AML-193 (cell line): ENCODE data around the gene IFT22.
"Not testable (repeated sequence)": the region's sequence is repeated elsewhere in the genome, so short reads cannot be mapped to it uniquely, and the experiment has no call there.

Experiments used
- DNase-seq, 2 experiments: peaks; one replicate each; lab custom pipeline; 2025; lab: John Stamatoyannopoulos, UW

The IFT22 gene

DNA sequence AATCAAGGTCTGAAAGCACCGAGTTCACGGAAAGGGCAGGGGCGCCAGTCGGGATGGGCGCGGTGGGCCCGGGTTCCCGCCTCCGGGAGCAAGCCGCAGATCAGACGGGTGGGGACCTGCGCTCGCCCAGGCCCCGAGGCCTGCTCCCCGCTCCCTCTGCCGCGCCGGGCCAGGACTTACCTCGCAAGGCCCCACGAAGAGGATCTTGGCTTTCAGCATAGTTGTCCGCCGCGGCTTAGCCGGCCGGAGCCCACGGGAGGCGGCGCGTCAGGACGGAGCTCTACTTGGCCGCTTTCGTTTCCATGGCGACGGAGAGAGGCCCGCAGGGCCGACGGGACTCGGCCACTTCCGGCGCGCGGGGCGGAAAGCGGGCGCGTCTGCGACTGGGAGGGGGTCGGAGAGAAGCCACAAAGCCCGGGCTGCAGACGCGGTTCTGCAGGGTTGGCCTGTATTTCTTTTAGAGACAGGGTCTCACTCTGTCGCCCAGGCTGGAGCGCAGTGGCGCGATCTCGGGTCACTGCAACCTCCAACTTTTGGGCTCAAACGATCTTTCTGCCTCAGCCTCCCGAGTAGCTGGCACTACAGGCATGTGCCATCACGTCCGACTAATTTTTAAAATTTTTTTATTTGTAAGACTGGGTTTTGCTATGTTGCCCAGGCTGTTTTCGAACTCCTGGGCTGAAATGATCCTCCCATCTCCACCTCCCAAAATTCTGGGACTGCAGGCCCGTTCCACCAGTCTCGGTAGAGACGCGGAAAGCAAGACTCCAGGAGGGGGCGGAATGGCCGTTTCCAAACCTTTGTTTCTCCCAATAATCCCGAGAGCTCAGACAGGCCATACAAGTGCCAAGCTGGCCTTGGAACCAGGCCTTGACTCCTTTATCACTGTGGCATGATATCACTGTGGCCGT is at the start of gene IFT22:
Gene IFT22, minus strand, starts transcription at position 322 of the 911 bp plus-strand sequence. Its CDS starts 103 bp downstream, at position 219.
- peak; percentile 79 for DNase-seq

DNA sequence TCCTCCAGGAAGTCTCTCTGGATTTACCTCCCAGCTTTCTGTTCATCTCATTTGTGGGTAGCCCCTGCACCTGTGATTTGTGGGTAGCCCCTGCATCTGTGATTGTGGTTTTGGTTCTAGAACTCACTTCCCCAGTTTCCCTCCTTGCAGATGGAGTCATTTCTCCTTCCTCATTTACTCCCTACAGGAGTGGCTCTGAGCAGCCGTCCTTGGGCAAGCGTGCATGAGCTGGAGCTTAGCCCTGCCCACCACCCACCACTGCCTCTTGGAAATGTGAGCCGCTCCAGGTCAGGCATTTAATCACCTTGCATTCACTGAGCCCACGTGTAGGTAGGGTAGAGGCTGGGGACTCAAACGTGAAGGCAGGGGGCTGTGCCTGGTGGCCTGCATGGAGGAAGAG is 49.2 kb upstream of the IFT22 start:
- peak in 1 of 2 experiments; percentile 6 for DNase-seq

DNA sequence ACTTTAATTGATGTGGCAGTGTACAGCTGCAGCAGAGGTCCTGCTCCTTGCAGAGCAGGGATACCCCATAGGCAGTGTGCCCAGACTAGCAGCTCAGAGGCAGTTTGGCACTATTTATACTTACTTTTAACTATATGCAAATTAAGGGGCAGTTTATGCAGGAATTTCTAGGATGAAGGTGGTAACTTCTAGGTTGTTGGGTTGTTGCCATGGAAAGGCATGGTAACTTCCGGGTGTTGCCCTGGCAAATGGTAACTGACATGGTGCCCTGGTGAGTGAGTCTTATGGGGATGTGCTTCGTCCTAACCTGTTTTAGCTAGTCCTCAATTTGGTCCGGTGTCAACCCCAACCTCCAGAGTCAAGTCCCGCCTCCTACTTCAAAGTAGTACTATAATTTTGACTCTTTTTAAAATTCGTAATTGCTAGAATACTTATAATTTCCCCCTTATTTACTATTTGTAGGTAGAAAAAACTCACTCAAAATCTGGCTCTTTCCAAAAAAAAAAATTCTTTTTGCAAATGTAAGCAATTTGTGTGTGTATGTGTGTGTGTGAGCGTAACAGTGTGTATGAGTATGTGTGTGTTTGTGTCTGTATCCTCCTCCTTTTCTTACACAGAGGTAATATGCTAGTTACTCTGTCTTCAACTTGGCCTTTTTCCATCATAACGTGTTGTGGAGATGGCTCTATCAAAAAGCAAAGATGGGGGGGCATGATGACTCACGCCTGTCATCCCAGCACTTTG is 47.0 kb upstream of the IFT22 start:
- no peak for DNase-seq

DNA sequence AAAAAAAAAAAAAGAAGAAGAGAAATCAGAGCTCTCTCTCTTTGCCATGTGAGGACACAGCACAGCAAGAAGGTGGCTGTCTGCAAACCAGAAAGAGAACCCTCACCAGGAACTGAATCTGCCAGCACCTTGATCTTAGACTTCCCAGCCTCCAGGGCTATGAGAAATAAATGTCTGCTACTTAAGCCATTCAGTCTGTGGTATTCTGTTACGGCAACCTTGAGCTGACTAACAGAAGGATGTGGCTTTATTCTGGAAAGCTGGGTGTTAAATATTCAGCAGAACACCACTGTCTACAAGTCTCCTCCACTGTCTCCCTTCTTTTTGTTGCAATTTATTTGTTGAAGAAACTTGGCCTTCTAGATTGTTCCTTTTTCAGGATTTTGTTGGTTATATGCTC is 46.1 kb upstream of the IFT22 start:
- no peak for DNase-seq

DNA sequence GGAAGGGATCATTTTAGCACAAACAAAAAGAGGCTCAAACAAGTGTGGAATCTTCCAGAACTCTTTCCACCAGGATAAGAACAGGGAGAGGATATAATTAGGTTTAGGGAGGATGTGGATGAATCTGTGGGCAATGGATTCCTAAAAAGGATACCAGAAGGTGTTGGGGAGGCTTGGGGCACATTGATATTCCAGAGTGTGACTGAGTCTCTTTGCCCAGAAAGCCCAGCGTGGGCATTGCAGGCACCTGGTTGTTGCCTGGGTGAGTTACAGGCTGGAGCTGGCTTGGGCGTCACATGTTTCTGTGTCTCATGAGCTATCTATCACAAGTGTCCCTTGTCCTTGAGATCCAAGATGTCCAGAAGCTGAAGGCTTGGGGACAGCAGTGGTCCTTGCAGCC is 44.3 kb upstream of the IFT22 start:
- no peak for DNase-seq

DNA sequence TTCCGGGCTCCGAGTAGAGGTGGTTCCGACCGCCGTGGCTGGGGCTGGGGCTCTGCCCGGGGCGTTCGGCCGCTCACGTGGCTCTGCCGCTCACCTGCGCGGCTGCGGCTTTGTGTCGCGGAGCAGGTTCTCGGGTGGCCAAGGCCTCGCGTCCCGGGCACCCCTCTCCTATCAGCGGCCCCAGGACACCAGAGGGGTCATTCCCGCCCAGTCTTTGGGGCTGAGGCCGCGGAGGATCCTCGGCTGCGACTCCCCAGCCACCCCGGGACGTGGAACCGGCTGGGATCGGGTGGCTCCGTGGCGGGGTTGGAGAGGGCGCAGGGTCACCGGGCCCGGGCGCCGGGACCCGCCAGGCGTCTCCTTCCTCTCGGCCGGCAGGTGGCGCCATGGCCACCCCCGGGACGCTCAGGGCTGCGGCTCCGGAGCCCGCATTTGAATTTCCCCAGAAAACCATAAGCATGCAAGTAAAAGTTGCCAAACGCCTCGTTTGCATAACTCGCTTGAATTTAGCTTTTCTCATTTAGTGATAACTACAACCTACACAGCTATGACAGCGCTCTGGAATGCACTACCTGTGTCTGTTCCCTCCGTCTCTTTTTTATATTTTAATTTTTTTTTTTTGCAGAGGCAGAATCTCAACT is 42.2 kb upstream of the IFT22 start:
- peak; percentile 56 to 60 for DNase-seq

DNA sequence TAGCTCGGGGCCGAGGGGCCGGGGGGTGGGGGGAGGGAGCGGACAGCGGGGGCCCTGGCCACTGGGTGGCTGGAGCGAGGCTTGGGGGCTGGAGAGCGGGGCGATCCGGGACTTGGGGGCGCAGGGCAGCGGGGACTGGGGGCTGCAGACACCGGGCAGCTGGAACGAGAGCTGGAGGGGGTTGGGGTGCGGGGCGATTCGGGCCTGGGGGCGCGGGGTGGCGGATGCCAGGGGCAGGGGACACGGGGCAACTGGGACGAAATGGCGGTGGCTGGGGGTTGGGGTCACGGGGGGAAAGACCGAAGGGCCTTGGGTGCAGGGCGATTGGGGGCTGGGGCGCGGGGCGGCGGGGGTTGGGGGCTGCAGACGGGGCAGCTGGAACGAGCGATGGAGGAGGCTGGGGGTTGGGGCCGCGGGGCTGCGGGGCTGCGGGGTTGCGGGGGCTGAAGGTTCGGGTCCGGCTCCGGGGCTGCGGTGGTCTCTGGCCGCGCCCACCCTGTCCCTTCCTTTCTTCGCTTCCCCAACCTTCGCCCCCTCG is 41.7 kb upstream of the IFT22 start:
- no peak for DNase-seq

DNA sequence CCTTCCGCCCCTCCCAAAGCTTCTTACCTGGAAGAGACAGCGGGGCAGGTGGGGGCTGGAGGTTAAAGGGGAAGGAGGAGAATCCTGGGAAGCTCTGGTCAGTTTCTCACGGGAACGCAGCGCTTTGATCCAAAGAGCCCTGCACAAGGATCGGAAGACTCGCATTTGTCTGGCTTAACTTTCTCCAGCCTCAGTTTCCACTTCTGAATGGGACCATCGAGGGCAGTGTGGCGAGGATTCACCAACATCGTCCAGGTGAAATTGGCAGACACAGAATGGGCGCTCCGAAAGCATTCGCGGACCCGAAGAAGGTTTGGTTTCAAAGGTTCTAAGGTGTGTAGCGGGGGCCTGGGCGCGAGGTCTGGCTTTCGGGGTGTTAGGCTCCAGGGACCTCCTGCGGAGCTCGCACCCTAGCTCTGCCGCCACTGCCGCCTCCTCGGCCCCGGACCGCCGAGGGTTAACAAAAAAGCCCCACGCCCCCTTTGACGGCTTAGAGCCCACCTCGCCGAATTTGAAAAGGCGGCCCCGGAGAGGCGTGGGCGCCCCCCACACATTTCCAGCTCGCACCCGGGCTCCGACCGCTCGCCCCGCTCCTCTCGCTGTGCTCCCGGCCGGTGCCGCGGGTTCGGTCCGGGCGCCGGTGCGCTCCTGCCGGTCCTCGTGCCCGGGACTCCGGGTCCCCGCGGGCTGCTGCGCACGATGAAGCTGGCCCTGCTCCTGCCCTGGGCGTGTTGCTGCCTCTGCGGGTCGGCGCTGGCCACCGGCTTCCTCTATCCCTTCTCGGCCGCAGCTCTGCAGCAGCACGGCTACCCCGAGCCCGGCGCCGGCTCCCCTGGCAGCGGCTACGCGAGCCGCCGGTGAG is 41.0 kb upstream of the IFT22 start, which contains the start of gene COL26A1:
Gene COL26A1, plus strand, starts transcription at position 542 of the 862 bp plus-strand sequence. Its CDS starts 158 bp downstream, at position 700.
- no peak for DNase-seq

DNA sequence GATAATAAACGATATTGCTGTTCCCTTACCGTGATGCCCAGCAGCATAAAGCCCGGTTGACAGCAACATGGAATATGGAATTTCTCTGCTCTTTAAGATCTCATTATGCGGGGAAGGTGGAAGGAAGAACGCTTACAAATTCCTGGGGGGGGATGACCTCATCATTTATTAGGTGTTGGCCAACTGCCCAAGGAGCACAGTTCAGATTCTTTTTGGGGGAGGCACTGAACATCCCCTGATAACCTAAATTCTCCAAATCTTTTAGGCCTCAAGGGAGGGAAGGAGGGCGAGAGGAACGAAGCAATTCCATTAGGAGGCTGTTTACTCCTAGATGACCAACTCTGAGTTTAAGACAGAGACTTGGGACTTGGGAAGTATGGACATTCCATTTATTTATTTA is 35.8 kb upstream of the IFT22 start:
- no peak for DNase-seq

DNA sequence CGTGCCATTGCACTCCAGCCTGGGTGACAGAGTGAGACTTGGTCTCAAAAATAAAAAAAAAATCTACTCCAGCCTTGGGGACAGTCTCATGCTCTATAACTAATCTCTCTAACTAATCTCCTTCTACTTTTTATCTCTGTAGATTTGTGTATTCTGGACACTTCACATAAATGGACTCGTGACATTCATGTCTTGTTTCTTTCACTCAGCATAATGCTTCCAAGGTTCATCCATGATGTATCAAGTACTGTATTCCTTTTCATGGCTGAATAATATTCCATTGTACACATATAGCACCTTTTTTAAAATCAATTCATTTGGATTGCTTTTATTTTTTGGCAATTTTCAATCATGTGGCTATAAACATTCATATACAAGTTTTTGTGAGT is 31.3 kb upstream of the IFT22 start:
- no peak for DNase-seq

DNA sequence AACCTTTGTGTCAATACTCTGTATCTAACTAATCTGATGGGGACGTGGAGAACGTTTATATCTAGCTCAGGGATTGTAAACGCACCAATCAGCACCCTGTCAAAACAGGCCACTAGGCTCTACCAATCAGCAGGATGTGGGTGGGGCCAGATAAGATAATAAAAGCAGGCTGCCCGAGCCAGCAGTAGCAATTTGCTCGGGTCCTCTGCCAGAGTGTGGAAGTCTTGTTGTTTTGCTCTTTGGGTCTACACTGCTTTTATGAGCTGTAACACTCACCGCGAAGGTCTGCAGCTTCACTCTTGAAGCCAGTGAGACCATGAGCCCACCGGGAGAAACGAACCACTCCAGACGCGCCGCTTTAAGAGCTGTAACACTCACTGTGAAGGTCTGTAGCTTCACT is 27.7 kb upstream of the IFT22 start:
- DNase-seq, result not testable (repeated sequence)

DNA sequence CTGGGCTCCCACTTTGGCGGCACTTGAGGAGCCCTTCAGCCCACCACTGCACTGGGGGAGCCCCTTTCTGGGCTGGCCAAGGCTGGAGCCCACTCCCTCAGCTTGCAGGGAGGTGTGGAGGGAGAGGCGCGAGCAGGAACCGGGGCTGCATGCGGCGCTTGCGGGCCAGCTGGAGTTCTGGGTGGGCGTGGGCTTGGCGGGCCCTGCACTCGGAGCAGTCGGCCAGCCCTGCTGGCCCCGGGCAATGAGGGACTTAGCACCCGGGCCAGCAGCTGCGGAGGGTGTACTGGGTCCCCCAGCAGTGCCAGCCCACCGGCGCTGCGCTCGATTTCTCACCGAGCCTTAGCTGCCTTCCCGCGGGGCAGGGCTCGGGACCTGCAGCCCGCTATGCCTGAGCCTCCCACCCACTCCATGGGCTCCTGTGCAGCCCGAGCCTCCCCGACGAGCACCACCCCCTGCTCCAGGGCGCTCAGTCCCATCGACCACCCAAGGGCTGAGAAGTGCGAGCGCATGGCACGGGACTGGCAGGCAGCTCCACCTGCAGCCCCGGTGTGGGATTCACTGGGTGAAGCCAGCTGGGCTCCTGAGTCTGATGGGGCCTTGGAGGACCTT is 26.9 kb upstream of the IFT22 start:
- DNase-seq, result not testable (repeated sequence)

DNA sequence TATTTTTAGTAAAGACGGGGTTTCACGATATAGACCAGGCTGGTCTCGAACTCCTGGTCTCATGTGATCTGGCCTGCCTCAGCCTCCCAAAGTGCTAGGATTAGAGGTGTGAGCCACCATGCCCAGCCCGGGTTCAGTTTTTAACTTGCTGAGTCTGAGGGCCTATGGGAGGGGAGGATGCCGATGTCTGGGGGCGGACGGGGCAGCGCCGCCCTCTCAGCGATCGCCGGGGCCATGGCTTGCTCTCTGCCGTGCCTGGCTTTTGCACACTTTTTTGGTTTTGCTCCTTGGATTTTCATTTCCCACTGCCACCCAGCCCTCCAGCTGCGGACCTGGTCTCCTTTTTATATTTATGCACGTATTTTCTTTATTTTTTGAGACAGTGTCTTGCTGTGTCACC is 25.9 kb upstream of the IFT22 start:
- no peak for DNase-seq

DNA sequence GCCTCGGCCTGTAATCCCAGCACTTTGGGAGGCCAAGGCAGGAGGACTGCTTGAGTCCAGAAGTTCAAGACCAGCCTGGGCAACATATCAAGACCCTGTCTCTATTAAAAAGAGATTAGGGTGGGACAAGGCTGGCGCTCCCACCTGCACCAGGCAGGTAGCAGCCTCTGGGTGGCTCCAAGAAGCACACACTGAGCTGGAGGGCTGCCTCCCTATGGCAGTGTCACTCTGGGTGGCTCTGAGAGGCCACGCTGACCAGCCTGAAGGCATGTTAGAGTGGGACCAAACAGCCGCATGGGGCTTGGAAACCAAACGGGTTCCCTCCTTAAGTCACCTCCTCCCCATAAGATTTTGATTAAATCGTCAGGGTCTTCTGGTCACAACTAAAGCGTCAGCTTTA is 21.3 kb upstream of the IFT22 start:
- DNase-seq, result no peak

DNA sequence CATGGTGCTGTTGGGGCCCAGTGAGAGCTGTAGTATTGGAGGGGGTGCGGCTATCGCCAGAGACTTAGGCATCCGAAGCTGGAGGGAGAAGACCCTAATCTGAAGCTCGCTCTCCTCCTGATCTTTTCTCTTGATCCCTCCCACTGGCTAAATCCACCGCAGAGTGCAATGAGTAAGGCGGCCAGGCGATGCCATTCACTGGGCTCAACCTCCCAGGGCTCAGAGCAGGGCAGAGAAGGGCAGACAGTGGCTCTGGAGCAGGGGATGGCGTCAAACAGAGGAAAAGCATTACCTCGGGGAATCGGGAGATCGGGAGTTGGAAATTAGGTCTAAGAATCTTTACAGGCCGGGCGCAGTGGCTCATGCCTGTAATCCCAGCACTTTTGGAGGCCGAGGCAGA is 18.8 kb upstream of the IFT22 start:
- DNase-seq, result no peak

DNA sequence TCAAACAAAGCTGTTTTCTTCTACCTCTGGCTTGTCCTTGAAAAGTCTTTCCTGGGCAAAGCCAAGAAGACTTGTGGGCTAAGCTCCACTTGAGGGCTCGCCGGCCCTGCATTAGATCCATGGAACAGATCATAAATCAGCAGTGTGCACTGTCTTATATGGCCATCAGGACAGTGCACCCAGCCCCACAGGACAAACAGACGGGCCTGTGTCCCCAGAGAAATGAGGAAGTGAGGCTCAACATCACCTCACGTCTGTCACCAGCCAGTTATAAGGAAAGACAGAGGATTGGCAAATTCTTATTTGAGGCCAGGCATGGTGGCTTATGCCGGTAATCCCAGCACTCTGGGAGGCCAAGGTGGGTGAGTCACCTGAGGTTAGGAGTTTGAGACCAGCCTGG is 12.3 kb upstream of the IFT22 start:
- DNase-seq, result peak in 1 of 2 experiments; percentile 0

DNA sequence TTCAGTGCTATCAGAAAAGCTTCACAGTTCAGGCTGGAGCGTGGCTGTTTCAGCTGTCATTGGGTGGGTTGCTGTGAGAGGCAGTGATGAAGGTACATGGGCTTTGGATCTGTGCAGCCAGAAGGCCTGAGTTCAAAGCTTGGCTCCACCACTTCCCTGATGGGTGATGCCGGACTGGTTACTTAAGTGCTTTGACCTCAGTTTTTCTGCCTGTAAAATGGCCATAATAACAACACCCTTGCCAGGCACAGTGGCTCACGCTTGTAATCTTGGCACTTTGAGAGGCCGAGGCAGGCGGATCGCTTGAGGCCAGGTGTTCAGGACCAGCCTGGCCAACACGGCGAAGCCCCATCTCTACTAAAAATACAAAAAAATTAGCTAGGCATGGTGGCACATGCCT is 10.4 kb upstream of the IFT22 start:
- no peak for DNase-seq

DNA sequence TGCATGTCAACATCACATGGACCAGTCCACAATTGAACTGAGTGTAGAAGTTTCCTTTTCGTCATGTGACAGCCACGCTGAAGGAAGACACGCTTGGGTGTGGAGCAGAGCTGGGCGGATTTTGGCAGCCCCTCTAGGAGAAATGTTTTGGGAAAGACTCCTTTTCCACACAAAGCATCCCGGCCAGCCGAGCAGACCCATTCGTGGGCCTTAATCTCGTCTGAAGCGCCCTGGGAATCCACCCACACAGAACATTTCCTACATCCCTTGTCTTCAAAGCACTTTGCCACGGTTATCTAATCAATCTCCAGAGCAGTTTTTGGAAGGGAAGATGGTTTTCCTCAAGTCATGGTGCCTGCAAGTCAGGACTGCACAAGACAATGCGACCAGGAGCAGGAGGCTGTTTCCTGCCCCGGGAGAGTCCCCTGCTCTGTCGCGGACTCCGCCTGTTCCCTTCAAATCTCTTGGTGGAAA is 8.4 kb upstream of the IFT22 start:
- DNase-seq, result no peak

DNA sequence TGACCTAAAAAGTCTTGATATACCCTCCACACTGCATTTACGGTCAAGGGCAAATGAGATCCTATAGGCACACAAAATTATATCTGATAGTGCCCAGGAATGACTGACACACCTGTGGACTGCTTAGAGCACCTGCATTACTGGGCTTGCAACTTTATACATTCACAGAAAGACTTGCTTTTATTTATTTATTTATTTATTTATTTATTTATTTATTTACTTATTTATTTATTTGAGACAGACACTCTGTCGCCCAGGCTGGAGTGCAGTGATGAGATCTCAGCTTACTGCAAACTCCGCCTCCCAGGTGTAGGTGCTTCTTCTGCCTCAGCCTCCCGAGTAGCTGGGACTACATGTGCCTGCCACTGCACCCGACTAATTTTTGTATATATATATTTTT is 6.5 kb upstream of the IFT22 start:
- DNase-seq, result no peak

DNA sequence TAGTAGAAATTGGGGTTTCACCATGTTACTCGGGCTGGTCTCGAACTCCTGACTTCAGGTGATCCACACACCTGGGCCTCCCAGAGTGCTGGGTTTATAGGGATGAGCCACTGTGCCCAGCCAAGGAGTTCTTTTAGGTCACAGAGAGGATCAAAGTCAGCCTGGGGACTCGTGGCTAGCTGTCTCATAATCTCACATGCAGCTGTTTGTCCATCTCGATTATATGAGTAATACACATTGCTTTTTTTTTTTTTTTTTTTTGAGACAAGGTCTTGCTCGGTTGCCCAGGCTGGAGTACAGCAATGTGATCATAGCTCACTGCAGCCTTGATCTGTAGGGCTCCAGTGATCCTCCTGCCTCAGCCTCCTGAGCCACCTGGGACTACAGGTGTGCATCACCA is 2.2 kb downstream of the IFT22 start:
- DNase-seq, result no peak

DNA sequence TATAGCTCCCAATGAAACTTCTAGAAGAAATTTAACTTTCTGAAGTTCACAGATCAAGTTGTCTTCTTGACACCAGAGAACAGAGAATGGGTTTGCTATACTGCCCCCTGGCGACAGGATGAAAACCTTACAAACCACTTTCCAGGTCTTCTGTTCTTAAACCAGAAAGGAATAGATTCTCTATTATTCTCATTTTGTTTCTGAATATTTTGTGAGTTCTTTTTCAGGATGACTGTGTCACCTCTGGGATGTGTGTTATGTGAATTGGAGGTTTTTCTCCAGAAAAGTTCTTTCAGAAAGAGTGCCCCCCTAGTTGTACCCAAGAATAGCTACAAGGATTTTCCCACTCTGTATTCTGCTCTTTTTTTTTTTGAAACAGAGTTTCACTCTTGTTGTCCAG is 6.3 kb downstream of the IFT22 start:
- DNase-seq, result peak; percentile 30 to 44
